SK-N-SH (cell line): ENCODE results near the gene POLR1H. TPM values are rescaled to one million over a fixed set of nuclear protein-coding genes. Genes with fewer than 3 reads are reported as not detected.

Source experiments
- CTCF ChIA-PET: fragments of 300-600, 350-600 bp; formaldehyde crosslinking; extraction: SDS; loops from one replicate; lab custom pipeline; 2021; lab: Yijun Ruan, JAX
- POLR2A ChIA-PET: fragments of 350-600 bp; sonication (Branson Sonifier 250); formaldehyde crosslinking; extraction: SDS; loops from one replicate; lab custom pipeline; 2020; ENCODE audit warnings: antibody characterized with exemption, inconsistent platforms; lab: Yijun Ruan, JAX
- DNase-seq: peaks from one replicate; pipeline ENCODE4 v3.0.0; 2012
- H2AFZ ChIP-seq: fragments of 200-600 bp; sonication (generic); 2 replicates; pipeline ENCODE4 v1.8.1; 2016; ENCODE audit warnings: antibody characterized with exemption, mild to moderate bottlenecking, low read depth
- H3F3A ChIP-seq: fragments of 200-600 bp; sonication (generic); replicated peaks from 2 replicates; pipeline ENCODE3; 2016; ENCODE audit warnings: antibody characterized with exemption, mild to moderate bottlenecking; ENCODE audit not compliant: insufficient read depth
- H3K27ac ChIP-seq, 2 experiments: fragments of 200-500 bp in 1 of 2; fragments of 200-600 bp in 1 of 2; sonication (Bioruptor generic) in 1 of 2; sonication (generic), shearing (Covaris generic) in 1 of 2; 2 replicates each; pipeline versions ENCODE4 v1.5.1 to v1.6.1; 2014 to 2016; ENCODE audit warnings: low read depth in 2 of 2, inconsistent platforms in 1 of 2, low read length in 1 of 2, mild to moderate bottlenecking in 1 of 2, mixed read lengths in 1 of 2
- H3K27me3 ChIP-seq: fragments of 200-600 bp; sonication (generic), shearing (Covaris generic); 2 replicates; pipeline ENCODE4 v1.6.1; 2016; ENCODE audit warnings: mixed run types; ENCODE audit not compliant: insufficient read depth
- H3K36me3 ChIP-seq, 2 experiments: fragments of 200-500 bp in 1 of 2; fragments of 200-600 bp in 1 of 2; sonication (Bioruptor generic) in 1 of 2; sonication (generic) in 1 of 2; replicated peaks in 1 of 2; 2 replicates each; pipeline versions ENCODE3 to v1.5.1; 2014 to 2016; ENCODE audit warnings: low read length in 1 of 2, mild to moderate bottlenecking in 1 of 2; ENCODE audit not compliant: insufficient read depth in 2 of 2, control insufficient read depth in 1 of 2
- H3K4me1 ChIP-seq, 2 experiments: fragments of 200-500 bp in 1 of 2; fragments of 200-600 bp in 1 of 2; sonication (Bioruptor generic) in 1 of 2; sonication (generic), shearing (Covaris generic) in 1 of 2; 2 replicates each; pipeline versions ENCODE4 v1.5.1 to v1.6.1; 2014 to 2016; ENCODE audit warnings: low read depth in 1 of 2, low read length in 1 of 2, mixed run types in 1 of 2; ENCODE audit not compliant: insufficient read depth in 2 of 2, control insufficient read depth in 1 of 2
- H3K4me2 ChIP-seq: fragments of 200-600 bp; sonication (generic), shearing (Covaris generic); 2 replicates; pipeline ENCODE4 v1.6.1; 2017; ENCODE audit warnings: mixed run types
- H3K4me3 ChIP-seq, 2 experiments: fragments of 200-500 bp in 1 of 2; fragments of 200-600 bp in 1 of 2; sonication (Bioruptor generic) in 1 of 2; sonication (generic), shearing (Covaris generic) in 1 of 2; 2 replicates each; pipeline versions ENCODE4 v1.5.1 to v1.8.1; 2014 to 2016; ENCODE audit warnings: low read depth in 2 of 2, inconsistent platforms in 1 of 2, low read length in 1 of 2, mild to moderate bottlenecking in 1 of 2, mixed read lengths in 1 of 2, moderate library complexity in 1 of 2
- H3K79me2 ChIP-seq: fragments of 200-600 bp; sonication (generic); 2 replicates; pipeline ENCODE4 v1.8.1; 2017; ENCODE audit warnings: mild to moderate bottlenecking; ENCODE audit not compliant: insufficient read depth
- H3K9ac ChIP-seq: fragments of 200-600 bp; sonication (generic); 2 replicates; pipeline ENCODE4 v1.6.1; 2017; ENCODE audit warnings: mixed run types
- H3K9me2 ChIP-seq: fragments of 200-600 bp; sonication (generic); 2 replicates; pipeline ENCODE4 v1.6.1; 2017; ENCODE audit warnings: mixed run types
- H3K9me3 ChIP-seq: fragments of 200-600 bp; sonication (generic); 2 replicates; pipeline ENCODE4 v1.6.1; 2017; ENCODE audit warnings: mixed run types, mild to moderate bottlenecking, moderate library complexity
- H4K20me1 ChIP-seq: fragments of 200-600 bp; sonication (generic); 2 replicates; pipeline ENCODE4 v1.6.1; 2017; ENCODE audit warnings: mild to moderate bottlenecking, mixed run types; ENCODE audit not compliant: insufficient read depth
- CHD2 ChIP-seq: fragments of 150-350 bp; IDR thresholded peaks from 2 replicates; pipeline ENCODE4 v1.6.1; 2018; ENCODE audit warnings: low read length; ENCODE audit not compliant: partially characterized antibody
- EZH2phosphoT487 ChIP-seq: fragments of 200-600 bp; sonication (generic); IDR thresholded peaks from 2 replicates; pipeline ENCODE4 v1.6.1; 2017; ENCODE audit warnings: low read depth, mixed run types, mild to moderate bottlenecking, antibody characterized with exemption, moderate library complexity, borderline replicate concordance
- FOXJ3 ChIP-seq: sonication (generic); formaldehyde crosslinking; IDR thresholded peaks from 2 replicates; pipeline ENCODE4 v1.5.1; 2020; ENCODE audit warnings: mild to moderate bottlenecking, missing genetic modification reagents
- FOXM1 ChIP-seq: IDR thresholded peaks from 2 replicates; pipeline ENCODE4 v1.4.0; 2012; ENCODE audit warnings: low read depth, mild to moderate bottlenecking
- GATA2 ChIP-seq: sonication (generic); formaldehyde crosslinking; IDR thresholded peaks from 2 replicates; pipeline ENCODE4 v1.5.0; 2020; ENCODE audit warnings: mild to moderate bottlenecking, missing genetic modification reagents
- MXI1 ChIP-seq: IDR thresholded peaks from 2 replicates; pipeline ENCODE4 v1.6.1; 2012; ENCODE audit warnings: mild to moderate bottlenecking, low read depth, low read length, improper control_type of control experiment
- NRF1 ChIP-seq: IDR thresholded peaks from 2 replicates; pipeline ENCODE4 v1.6.1; 2012; ENCODE audit warnings: low read depth, mild to moderate bottlenecking, low read length
- POLR2AphosphoS5 ChIP-seq: IDR thresholded peaks from 2 replicates; pipeline ENCODE4 v1.6.1; 2012; ENCODE audit warnings: low read depth, low read length
- RAD21 ChIP-seq: IDR thresholded peaks from 2 replicates; pipeline ENCODE4 v1.6.1; 2012; ENCODE audit warnings: mild to moderate bottlenecking, low read length
- RFX5 ChIP-seq: IDR thresholded peaks from 2 replicates; pipeline ENCODE4 v1.6.1; 2012; ENCODE audit warnings: mild to moderate bottlenecking, improper control_type of control experiment, low read length
- SMC3 ChIP-seq: IDR thresholded peaks from 2 replicates; pipeline ENCODE4 v1.6.1; 2012; ENCODE audit warnings: low read depth, low read length, improper control_type of control experiment
- TAF1 ChIP-seq: IDR thresholded peaks from 2 replicates; pipeline ENCODE4 v1.6.1; 2012; ENCODE audit warnings: low read depth, mild to moderate bottlenecking, low read length, moderate library complexity, borderline replicate concordance
- TCF12 ChIP-seq: IDR thresholded peaks from 2 replicates; pipeline ENCODE4 v1.4.0; 2012
- YY1 ChIP-seq: IDR thresholded peaks from 2 replicates; pipeline ENCODE4 v1.4.0; 2012; ENCODE audit warnings: low read depth, mild to moderate bottlenecking
- WGBS: methylation state at CpG from one replicate; pipeline ENCODE4 v1.1.6; 2017; ENCODE audit warnings: low lambda C conversion rate; 5-methylcytosine and 5-hydroxymethylcytosine counted together
- polyA plus RNA-seq, 3 experiments: library from polyadenylated mRNA; depleted of rRNA; stranded (reverse); fragments of >200 nt; gene quantifications; 2 replicates each; pipeline ENCODE4 v1.2.3, GENCODE V29; 2012
- TF ChIP-seq, protein P1 (sequence below): fragments of 150-350 bp; IDR thresholded peaks from 2 replicates; pipeline ENCODE4 v1.6.1; 2016; ENCODE audit warnings: mild to moderate bottlenecking, low read depth, low read length
- TF ChIP-seq, protein P2 (sequence below): fragments of 150-350 bp; IDR thresholded peaks from 2 replicates; pipeline ENCODE4 v1.6.1; 2017; ENCODE audit warnings: antibody characterized with exemption, low read length, low read depth, borderline replicate concordance
- TF ChIP-seq, protein P3 (sequence below): fragments of 200-600 bp; sonication (generic); IDR thresholded peaks from 2 replicates; pipeline ENCODE4 v1.6.1; 2017; ENCODE audit warnings: antibody characterized with exemption, mild to moderate bottlenecking, moderate library complexity

Gene POLR1H
- polyA plus RNA-seq, 1 of the 3 experiments (the other 2 are of a cell fraction) = 40.6 TPM

DNA sequence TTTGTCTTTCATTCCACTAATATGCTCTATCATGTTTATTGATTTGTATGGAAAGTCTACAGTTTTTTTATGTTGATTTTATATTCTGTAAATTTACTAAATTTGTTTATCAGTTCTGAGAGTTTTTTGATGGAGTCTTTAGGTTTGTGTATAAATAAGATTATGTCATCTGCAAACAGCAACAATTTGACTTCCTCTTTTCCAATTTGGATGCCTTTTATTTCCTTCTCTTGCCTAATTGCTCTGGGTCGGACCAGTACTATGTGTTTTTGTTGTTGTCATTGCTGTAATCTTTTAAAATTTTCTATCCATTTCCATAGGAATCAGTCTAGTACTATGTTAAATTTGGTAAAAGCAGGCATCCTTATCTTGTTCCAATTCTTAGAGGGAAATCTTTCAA, 31.5 kb upstream of the POLR1H start:
- no peak overlapping the region for H3K4me2 ChIP-seq
- WGBS = 81% methylated on average over 1 of the region's 1 CpG
- H3K9me2 ChIP-seq = no peaks in the 10 kb centered on the region
- no peaks in the 10 kb centered on the region for H3F3A ChIP-seq
- ChIA-PET POLR2A (no interaction called here), CTCF (no interaction called here)
- H2AFZ ChIP-seq = no peak overlapping the region
- H3K9ac ChIP-seq = no peak overlapping the region
- H3K4me3 ChIP-seq = no peak overlapping the region
- no peak for DNase-seq
- H4K20me1 ChIP-seq = no peaks in the 10 kb centered on the region
- H3K36me3 ChIP-seq = no peaks in the 10 kb centered on the region
- no peaks in the 10 kb centered on the region for H3K9me3 ChIP-seq
- H3K79me2 ChIP-seq = no peaks in the 10 kb centered on the region
- H3K4me1 ChIP-seq = no peaks in the 10 kb centered on the region
- no peak overlapping the region for H3K27ac ChIP-seq
- TF ChIP-seq SMC3 = no peak
- no peak for TF ChIP-seq GATA2 (CRISPR knock-in tag)
- no peak for TF ChIP-seq YY1
- TF ChIP-seq, protein P1, sequence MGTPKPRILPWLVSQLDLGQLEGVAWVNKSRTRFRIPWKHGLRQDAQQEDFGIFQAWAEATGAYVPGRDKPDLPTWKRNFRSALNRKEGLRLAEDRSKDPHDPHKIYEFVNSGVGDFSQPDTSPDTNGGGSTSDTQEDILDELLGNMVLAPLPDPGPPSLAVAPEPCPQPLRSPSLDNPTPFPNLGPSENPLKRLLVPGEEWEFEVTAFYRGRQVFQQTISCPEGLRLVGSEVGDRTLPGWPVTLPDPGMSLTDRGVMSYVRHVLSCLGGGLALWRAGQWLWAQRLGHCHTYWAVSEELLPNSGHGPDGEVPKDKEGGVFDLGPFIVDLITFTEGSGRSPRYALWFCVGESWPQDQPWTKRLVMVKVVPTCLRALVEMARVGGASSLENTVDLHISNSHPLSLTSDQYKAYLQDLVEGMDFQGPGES = no peak
- TF ChIP-seq EZH2phosphoT487 = no peak
- TF ChIP-seq TAF1 = no peak
- TF ChIP-seq, protein P2, sequence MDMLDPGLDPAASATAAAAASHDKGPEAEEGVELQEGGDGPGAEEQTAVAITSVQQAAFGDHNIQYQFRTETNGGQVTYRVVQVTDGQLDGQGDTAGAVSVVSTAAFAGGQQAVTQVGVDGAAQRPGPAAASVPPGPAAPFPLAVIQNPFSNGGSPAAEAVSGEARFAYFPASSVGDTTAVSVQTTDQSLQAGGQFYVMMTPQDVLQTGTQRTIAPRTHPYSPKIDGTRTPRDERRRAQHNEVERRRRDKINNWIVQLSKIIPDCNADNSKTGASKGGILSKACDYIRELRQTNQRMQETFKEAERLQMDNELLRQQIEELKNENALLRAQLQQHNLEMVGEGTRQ = no peak
- TF ChIP-seq CHD2 = no peak
- no peak for TF ChIP-seq FOXM1
- no peak for TF ChIP-seq RFX5
- TF ChIP-seq, protein P3, sequence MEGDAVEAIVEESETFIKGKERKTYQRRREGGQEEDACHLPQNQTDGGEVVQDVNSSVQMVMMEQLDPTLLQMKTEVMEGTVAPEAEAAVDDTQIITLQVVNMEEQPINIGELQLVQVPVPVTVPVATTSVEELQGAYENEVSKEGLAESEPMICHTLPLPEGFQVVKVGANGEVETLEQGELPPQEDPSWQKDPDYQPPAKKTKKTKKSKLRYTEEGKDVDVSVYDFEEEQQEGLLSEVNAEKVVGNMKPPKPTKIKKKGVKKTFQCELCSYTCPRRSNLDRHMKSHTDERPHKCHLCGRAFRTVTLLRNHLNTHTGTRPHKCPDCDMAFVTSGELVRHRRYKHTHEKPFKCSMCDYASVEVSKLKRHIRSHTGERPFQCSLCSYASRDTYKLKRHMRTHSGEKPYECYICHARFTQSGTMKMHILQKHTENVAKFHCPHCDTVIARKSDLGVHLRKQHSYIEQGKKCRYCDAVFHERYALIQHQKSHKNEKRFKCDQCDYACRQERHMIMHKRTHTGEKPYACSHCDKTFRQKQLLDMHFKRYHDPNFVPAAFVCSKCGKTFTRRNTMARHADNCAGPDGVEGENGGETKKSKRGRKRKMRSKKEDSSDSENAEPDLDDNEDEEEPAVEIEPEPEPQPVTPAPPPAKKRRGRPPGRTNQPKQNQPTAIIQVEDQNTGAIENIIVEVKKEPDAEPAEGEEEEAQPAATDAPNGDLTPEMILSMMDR = no peak
- TF ChIP-seq TCF12 = no peak
- TF ChIP-seq MXI1 = no peak
- TF ChIP-seq POLR2AphosphoS5 = no peak
- TF ChIP-seq FOXJ3 = no peak
- TF ChIP-seq NRF1 = no peak
- TF ChIP-seq RAD21 = no peak
- H3K27me3 ChIP-seq = no peaks in the 10 kb centered on the region
